GM23338 (cell line): Measurements from ENCODE around the gene PWP2. TPM values are rescaled to one million over a fixed set of nuclear protein-coding genes. Genes with fewer than 3 reads are reported as not detected.

Source experiments
- ATAC-seq: fragments of 200-7000 bp; cut with Tn5 transposase; 3 replicates; pipeline ENCODE4 v1.9.1; 2020
- DNase-seq: peaks from one replicate; pipeline ENCODE4 v3.0.0-alpha.2; 2015; ENCODE audit warnings: low spot score
- H2AFZ ChIP-seq: fragments of 200-600 bp; sonication (generic); 2 replicates; pipeline ENCODE4 v1.8.0; 2016; ENCODE audit warnings: antibody characterized with exemption, mild to moderate bottlenecking, moderate library complexity
- H3F3A ChIP-seq: fragments of 200-600 bp; sonication (generic); replicated peaks from 2 replicates; pipeline ENCODE4 v1.8.0; 2017; ENCODE audit warnings: antibody characterized with exemption, mixed run types, low read depth
- H3K27ac ChIP-seq: fragments of 200-600 bp; sonication (generic); 2 replicates; pipeline ENCODE4 v1.6.1; 2016; ENCODE audit warnings: low read depth
- H3K27me3 ChIP-seq: fragments of 200-600 bp; sonication (generic); 2 replicates; pipeline ENCODE4 v1.8.0; 2016; ENCODE audit warnings: mild to moderate bottlenecking, mixed run types, moderate library complexity; ENCODE audit not compliant: insufficient read depth
- H3K36me3 ChIP-seq: fragments of 200-600 bp; sonication (generic); 2 replicates; pipeline ENCODE4 v1.8.0; 2016; ENCODE audit warnings: mild to moderate bottlenecking; ENCODE audit not compliant: insufficient read depth
- H3K4me1 ChIP-seq: fragments of 200-600 bp; sonication (generic); 2 replicates; pipeline ENCODE4 v1.8.0; 2016; ENCODE audit warnings: mild to moderate bottlenecking, moderate library complexity; ENCODE audit not compliant: insufficient read depth
- H3K4me2 ChIP-seq: fragments of 200-600 bp; sonication (generic); 2 replicates; pipeline ENCODE4 v1.7.1; 2017; ENCODE audit warnings: mixed run types
- H3K4me3 ChIP-seq: fragments of 200-600 bp; sonication (generic); 2 replicates; pipeline ENCODE4 v1.6.1; 2016; ENCODE audit warnings: mixed run types
- H3K79me2 ChIP-seq: fragments of 200-600 bp; sonication (generic); replicated peaks from 2 replicates; pipeline ENCODE4 v1.8.0; 2017; ENCODE audit warnings: mild to moderate bottlenecking; ENCODE audit not compliant: insufficient read depth
- H3K9me2 ChIP-seq: fragments of 200-600 bp; sonication (generic); 2 replicates; pipeline ENCODE4 v1.8.0; 2017; ENCODE audit not compliant: insufficient read depth
- H4K20me1 ChIP-seq: fragments of 200-600 bp; sonication (generic); replicated peaks from 2 replicates; pipeline ENCODE4 v1.8.0; 2017; ENCODE audit warnings: mild to moderate bottlenecking; ENCODE audit not compliant: insufficient read depth
- H3K27ac Mint-ChIP-seq: 2 replicates; pipeline ENCODE4 v1.8.0; 2020; ENCODE audit warnings: inconsistent platforms, mild to moderate bottlenecking, moderate library complexity, mixed read lengths
- H3K27me3 Mint-ChIP-seq: 3 replicates; pipeline ENCODE4 v1.8.0; 2022; ENCODE audit warnings: low read depth, mild to moderate bottlenecking, moderate library complexity, mixed read lengths, inconsistent platforms; ENCODE audit not compliant: insufficient read depth, poor library complexity
- H3K36me3 Mint-ChIP-seq: 3 replicates; pipeline ENCODE4 v1.8.0; 2021; ENCODE audit warnings: low read depth, mild to moderate bottlenecking, inconsistent platforms, moderate library complexity, mixed read lengths
- H3K4me1 Mint-ChIP-seq: 3 replicates; pipeline ENCODE4 v1.8.0; 2020; ENCODE audit warnings: mild to moderate bottlenecking, inconsistent platforms, mixed read lengths
- H3K4me3 Mint-ChIP-seq: 3 replicates; pipeline ENCODE4 v1.8.0; 2021; ENCODE audit warnings: moderate library complexity, mild to moderate bottlenecking, inconsistent platforms, mixed read lengths
- H3K9me3 Mint-ChIP-seq: 3 replicates; pipeline ENCODE4 v1.8.0; 2020; ENCODE audit warnings: moderate library complexity, mild to moderate bottlenecking, inconsistent platforms, mixed read lengths
- CREB1 ChIP-seq: fragments of 250-450 bp; sonication (Bioruptor Pico); IDR thresholded peaks from 2 replicates; pipeline ENCODE4 v1.5.0; 2020; ENCODE audit warnings: low read depth, mild to moderate bottlenecking, moderate library complexity
- EZH2 ChIP-seq: fragments of 200-600 bp; sonication (generic); IDR thresholded peaks from one replicate; pipeline ENCODE4 v1.8.0; 2017; ENCODE audit warnings: antibody characterized with exemption, mild to moderate bottlenecking, low read depth; ENCODE audit not compliant: unreplicated experiment
- JUNB ChIP-seq: IDR thresholded peaks from one replicate; pipeline ENCODE4 v1.6.1; 2016; ENCODE audit warnings: antibody characterized with exemption; ENCODE audit not compliant: unreplicated experiment
- NANOG ChIP-seq: IDR thresholded peaks from 2 replicates; pipeline ENCODE4 v1.6.1; 2016; ENCODE audit warnings: antibody characterized with exemption, borderline replicate concordance
- REST ChIP-seq: IDR thresholded peaks from one replicate; pipeline ENCODE4 v1.6.1; 2018; ENCODE audit warnings: antibody characterized with exemption; ENCODE audit not compliant: unreplicated experiment
- ZNF114 ChIP-seq: fragments of 250-450 bp; sonication (Bioruptor Pico); IDR thresholded peaks from 2 replicates; pipeline ENCODE4 v1.5.0; 2020; ENCODE audit warnings: mild to moderate bottlenecking, moderate library complexity
- ZNF462 ChIP-seq: fragments of 250-450 bp; sonication (Bioruptor Pico); IDR thresholded peaks from 2 replicates; pipeline ENCODE4 v1.5.0; 2020; ENCODE audit warnings: mild to moderate bottlenecking, moderate library complexity
- polyA plus RNA-seq: library from polyadenylated mRNA; unstranded; fragments of >200 nt; fragmentation: Nextera tagmentation; extraction: Ambion mirVana; gene quantifications from 2 replicates; pipeline ENCODE4 v1.2.1, GENCODE V29; 2016
- total RNA-seq: library from RNA; depleted of rRNA; stranded (reverse); fragments of >200 nt; shearing (Covaris generic); gene quantifications from 2 replicates; pipeline ENCODE4 v1.2.3, GENCODE V29; 2014
- TF ChIP-seq, protein P1 (sequence below): IDR thresholded peaks from 2 replicates; pipeline ENCODE4 v1.6.1; 2016; ENCODE audit warnings: antibody characterized with exemption

The PWP2 gene
- total and polyA plus RNA-seq, 2 experiments from 2014 or later = 18.2 to 59.2 TPM

GRCh38 chr21:44088401-44088780 lies 18.8 kb upstream of the PWP2 start (continued):
- no peak for TF ChIP-seq ZNF462

GRCh38 chr21:44089001-44089911 lies 17.9 kb upstream of the PWP2 start:
- Histone ChIP-seq H3K27ac (no peak overlapping the region), H3K4me1 (no peaks in the 10 kb centered on the region), H3K4me3 (no peak overlapping the region), H3K27me3 (no peaks in the 10 kb centered on the region), H4K20me1 (peaks cover 7% of the 10 kb centered on the region), H3K79me2 (no peaks in the 10 kb centered on the region; the same call in 1 of the 2 replicates), H3K36me3 (peaks cover 26% of the 10 kb centered on the region), H3F3A (no peaks in the 10 kb centered on the region), H3K4me2 (no peak overlapping the region), H3K9me2 (no peaks in the 10 kb centered on the region), H2AFZ (no peak overlapping the region)
- H3K36me3 Mint-ChIP-seq = peaks cover 55% of the 10 kb centered on the region
- H3K4me1 Mint-ChIP-seq = no peaks in the 10 kb centered on the region
- ATAC-seq = no peak
- DNase-seq = no peak
- H3K27me3 Mint-ChIP-seq = peaks cover 7% of the 10 kb centered on the region
- no peak overlapping the region for H3K4me3 Mint-ChIP-seq
- no peaks in the 10 kb centered on the region for H3K9me3 Mint-ChIP-seq
- no peak overlapping the region for H3K27ac Mint-ChIP-seq
- TF ChIP-seq NANOG = no peak
- no peak for TF ChIP-seq EZH2
- no peak for TF ChIP-seq REST
- TF ChIP-seq CREB1 (CRISPR knock-in tag) = no peak
- no peak for TF ChIP-seq JUNB
- TF ChIP-seq, protein P1, sequence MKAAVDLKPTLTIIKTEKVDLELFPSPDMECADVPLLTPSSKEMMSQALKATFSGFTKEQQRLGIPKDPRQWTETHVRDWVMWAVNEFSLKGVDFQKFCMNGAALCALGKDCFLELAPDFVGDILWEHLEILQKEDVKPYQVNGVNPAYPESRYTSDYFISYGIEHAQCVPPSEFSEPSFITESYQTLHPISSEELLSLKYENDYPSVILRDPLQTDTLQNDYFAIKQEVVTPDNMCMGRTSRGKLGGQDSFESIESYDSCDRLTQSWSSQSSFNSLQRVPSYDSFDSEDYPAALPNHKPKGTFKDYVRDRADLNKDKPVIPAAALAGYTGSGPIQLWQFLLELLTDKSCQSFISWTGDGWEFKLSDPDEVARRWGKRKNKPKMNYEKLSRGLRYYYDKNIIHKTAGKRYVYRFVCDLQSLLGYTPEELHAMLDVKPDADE = no peak
- no peak for TF ChIP-seq ZNF114 (CRISPR knock-in tag)
